Small intestine (tissue), 7 donors: ENCODE results near the gene TMPRSS7. TPM values are rescaled to one million over a fixed set of nuclear protein-coding genes. Genes with fewer than 3 reads are reported as not detected.
A peak's percentile ranks its signal among the peaks of the same experiment; 100 is the strongest.

Experiments used
- DNase-seq, 2 donors: peaks; one replicate each; pipeline versions ENCODE4 v3.0.0 to v3.0.0-alpha.2; 2013
- FAIRE-seq: peaks from 2 replicates; lab custom pipeline; 2012; peaks lifted over from hg19 to GRCh38; lab: Jason Lieb, UNC
- H3K27ac ChIP-seq, 3 donors: one replicate each; pipeline ENCODE4 v1.5.1; 2013; ENCODE audit warnings: low read length in 2 of 3, mild to moderate bottlenecking in 2 of 3, control low read depth in 1 of 3, inconsistent platforms in 1 of 3, low read depth in 1 of 3, moderate library complexity in 1 of 3
- H3K27me3 ChIP-seq, 3 donors: one replicate each; pipeline ENCODE4 v1.6.1; 2013; ENCODE audit warnings: low read length in 3 of 3, inconsistent platforms in 1 of 3; ENCODE audit not compliant: control insufficient read depth in 3 of 3, insufficient read depth in 3 of 3
- H3K36me3 ChIP-seq, 3 donors: one replicate each; pipeline ENCODE4 v1.6.1; 2013; ENCODE audit warnings: low read length in 3 of 3, inconsistent platforms in 1 of 3, low read depth in 1 of 3, mild to moderate bottlenecking in 1 of 3, moderate library complexity in 1 of 3; ENCODE audit not compliant: control insufficient read depth in 3 of 3, insufficient read depth in 2 of 3
- H3K4me1 ChIP-seq, 3 donors: one replicate each; pipeline ENCODE4 v1.6.1; 2013; ENCODE audit warnings: low read length in 2 of 3, inconsistent platforms in 1 of 3, low read depth in 1 of 3, mild to moderate bottlenecking in 1 of 3, moderate library complexity in 1 of 3; ENCODE audit not compliant: control insufficient read depth in 3 of 3, insufficient read depth in 2 of 3
- H3K4me3 ChIP-seq, 3 donors: one replicate each; pipeline ENCODE4 v1.5.1; 2013; ENCODE audit warnings: low read length in 3 of 3, control low read depth in 1 of 3, inconsistent platforms in 1 of 3, low read depth in 1 of 3, mild to moderate bottlenecking in 1 of 3, moderate library complexity in 1 of 3
- H3K9me3 ChIP-seq, 2 donors: one replicate each; pipeline ENCODE4 v1.6.1; 2013; ENCODE audit warnings: low read depth in 1 of 2, low read length in 1 of 2; ENCODE audit not compliant: control insufficient read depth in 2 of 2, insufficient read depth in 1 of 2
- WGBS, 3 donors: extraction: QIAGEN DNeasy Blood & Tissue Kit; methylation state at CpG; one replicate each; pipeline ENCODE4 v1.1.7; 2013; 5-methylcytosine and 5-hydroxymethylcytosine counted together
- polyA plus RNA-seq, 4 donors: library from polyadenylated mRNA; stranded (reverse) in 3 of 4; unstranded in 1 of 4; fragments of 200-250 nt in 3 of 4; fragments of 120-200 nt in 1 of 4; gene quantifications; one replicate each; pipeline versions ENCODE4 v1.2.1 to v1.2.3, GENCODE V29; 2013
- donor health status: healthy with polysubstance abuse.
- donor health status: control.
- donor health status: control.
- donor health status: Bipolar disorder and iron deficiency.
- donor health status: healthy.

TMPRSS7 gene
- polyA plus RNA-seq, 4 donors = 0.22 to 0.81 (median 0.31) TPM; not detected in 1

DNA sequence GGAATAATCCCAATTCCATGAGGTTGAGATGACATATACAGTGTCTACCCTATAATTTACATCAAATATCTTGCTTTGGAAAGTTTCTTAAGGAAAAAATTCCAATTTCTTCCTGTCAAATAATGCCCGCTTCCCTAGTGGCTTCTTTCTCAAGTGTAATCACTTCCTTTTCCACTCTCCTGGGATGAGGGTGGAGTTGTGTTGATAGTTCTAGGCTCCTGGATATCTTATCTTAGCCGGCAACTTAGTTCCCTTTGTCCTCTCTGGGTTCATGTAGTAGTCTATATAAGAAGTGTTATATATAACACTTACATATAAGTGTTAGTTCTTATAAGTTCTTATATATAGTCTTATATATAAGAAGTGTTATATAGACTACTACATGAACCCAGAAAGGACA, 24.9 kb upstream of the TMPRSS7 start:
- 49 to 67% (median 56%) methylated on average over 2 of the region's 2 CpGs for WGBS, 3 donors
- Histone ChIP-seq H3K4me3 (no peak overlapping the region), H3K27ac (no peak overlapping the region), H3K27me3 (no peaks in the 10 kb centered on the region), H3K9me3 (peaks cover 0 to 3% of the 10 kb centered on the region in 2 donors), H3K36me3 (no peaks in the 10 kb centered on the region), H3K4me1 (peaks cover 0 to 9% (median 0%) of the 10 kb centered on the region in 3 donors)
- DNase-seq (peak in 1 of 2 donors; percentile 57), FAIRE-seq (no peak)

GRCh38 chr3:112010636-112011035, 23.9 kb upstream of the TMPRSS7 start:
- 67 to 78% (median 71%) methylated on average over 3 of the region's 3 CpGs for WGBS, 3 donors
- Histone ChIP-seq H3K4me3 (no peak overlapping the region), H3K4me1 (peaks cover 0 to 3% (median 0%) of the 10 kb centered on the region in 3 donors), H3K9me3 (peaks cover 0 to 3% of the 10 kb centered on the region in 2 donors), H3K27me3 (no peaks in the 10 kb centered on the region), H3K36me3 (no peaks in the 10 kb centered on the region), H3K27ac (no peak overlapping the region)
- FAIRE-seq (no peak), DNase-seq (no peak)

- Histone ChIP-seq H3K9me3 (peaks cover 0 to 3% of the 10 kb centered on the region in 2 donors), H3K4me3 (no peak overlapping the region), H3K27ac (no peak overlapping the region), H3K27me3 (no peaks in the 10 kb centered on the region), H3K36me3 (no peaks in the 10 kb centered on the region), H3K4me1 (peaks cover 0 to 3% (median 0%) of the 10 kb centered on the region in 3 donors)
- 80 to 82% (median 81%) methylated on average over 6 of the region's 6 CpGs for WGBS, 3 donors
- DNase-seq = no peak
- no peak for FAIRE-seq
Observed at GRCh38 chr3:112011376-112011940, 23.1 kb upstream of the TMPRSS7 start.

- H3K9me3 ChIP-seq = peaks cover 0 to 3% of the 10 kb centered on the region in 2 donors
- no peak overlapping the region for H3K4me3 ChIP-seq
- no peaks in the 10 kb centered on the region for H3K27me3 ChIP-seq
- 66 to 80% (median 73%) methylated on average over 6 of the region's 6 CpGs for WGBS, 3 donors
- peaks cover 0 to 3% (median 0%) of the 10 kb centered on the region in 3 donors for H3K4me1 ChIP-seq
- H3K27ac ChIP-seq = no peak overlapping the region
- FAIRE-seq = no peak
- no peak for DNase-seq
- no peaks in the 10 kb centered on the region for H3K36me3 ChIP-seq
Observed at GRCh38 chr3:112012205-112012992, 22.1 kb upstream of the TMPRSS7 start.

DNA sequence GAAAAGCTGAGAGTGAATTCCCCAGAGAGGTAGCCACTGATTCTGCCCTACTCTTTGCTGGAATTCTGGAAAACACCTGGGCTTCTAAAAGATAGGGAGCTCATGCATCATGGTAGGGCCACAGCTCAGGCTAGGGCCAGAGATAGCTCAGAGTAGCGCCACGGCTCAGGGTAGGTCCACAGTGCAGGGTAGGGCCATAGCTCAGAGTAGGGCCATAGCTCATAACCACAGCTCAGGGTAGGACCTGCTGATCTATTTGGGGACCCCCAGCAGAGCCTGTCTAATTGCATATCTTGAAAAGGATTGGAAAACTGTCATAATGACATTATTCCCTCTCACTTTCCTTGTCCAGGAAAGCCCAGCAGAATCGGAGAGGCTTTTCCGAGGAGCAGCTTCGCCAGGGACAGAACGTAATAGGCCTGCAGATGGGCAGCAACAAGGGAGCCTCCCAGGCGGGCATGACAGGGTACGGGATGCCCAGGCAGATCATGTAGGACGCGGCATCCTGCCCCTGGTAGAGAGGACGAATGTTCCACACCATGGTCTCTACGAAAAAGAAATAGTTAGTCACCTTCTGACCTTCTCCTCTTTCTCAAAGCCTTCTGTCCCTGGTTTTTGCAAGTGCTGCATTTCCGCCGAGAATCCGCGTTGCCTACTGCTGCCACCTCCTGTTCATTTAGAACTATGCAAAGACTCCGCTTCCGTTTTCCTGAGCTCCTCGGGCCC, 21.3 kb upstream of the TMPRSS7 start:
- DNase-seq (peak; percentile 78 to 80), FAIRE-seq (no peak)
- Histone ChIP-seq H3K9me3 (peaks cover 0 to 3% of the 10 kb centered on the region in 2 donors), H3K4me1 (peaks cover 0 to 3% (median 0%) of the 10 kb centered on the region in 3 donors), H3K27me3 (no peaks in the 10 kb centered on the region), H3K36me3 (no peaks in the 10 kb centered on the region), H3K4me3 (no peak overlapping the region), H3K27ac (no peak overlapping the region)
- WGBS, 3 donors = 35 to 37% (median 36%) methylated on average over 19 of the region's 19 CpGs

DNA sequence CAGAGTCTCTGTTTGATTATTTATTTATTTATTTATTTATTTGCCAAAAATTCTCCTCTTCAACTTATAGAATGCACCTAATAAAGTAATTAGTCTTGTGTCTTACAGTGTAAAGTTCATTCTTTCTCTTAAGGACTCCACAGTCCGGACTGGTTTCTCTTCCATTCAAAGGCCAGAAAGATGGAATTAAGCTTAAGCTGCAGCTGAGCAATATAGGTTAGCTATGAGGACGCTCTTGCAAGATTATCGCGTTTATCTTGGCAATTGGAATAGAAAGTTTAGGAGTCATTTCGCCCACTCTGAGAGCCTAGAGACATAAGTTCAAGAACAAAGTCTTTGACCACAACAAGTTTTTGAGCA, 20.8 kb upstream of the TMPRSS7 start:
- DNase-seq (no peak), FAIRE-seq (no peak)
- Histone ChIP-seq H3K36me3 (no peaks in the 10 kb centered on the region), H3K27me3 (no peaks in the 10 kb centered on the region), H3K4me1 (peaks cover 0 to 3% (median 0%) of the 10 kb centered on the region in 3 donors), H3K4me3 (no peak overlapping the region), H3K27ac (no peak overlapping the region), H3K9me3 (peaks cover 0 to 2% of the 10 kb centered on the region in 2 donors)
- 16 to 55% (median 34%) methylated on average over 5 of the region's 5 CpGs for WGBS, 3 donors

GRCh38 chr3:112017091-112017490, 17.4 kb upstream of the TMPRSS7 start:
- DNase-seq (no peak), FAIRE-seq (no peak)
- Histone ChIP-seq H3K9me3 (no peaks in the 10 kb centered on the region), H3K27ac (no peak overlapping the region), H3K4me3 (no peak overlapping the region), H3K4me1 (no peaks in the 10 kb centered on the region), H3K27me3 (no peaks in the 10 kb centered on the region), H3K36me3 (no peaks in the 10 kb centered on the region)

GRCh38 chr3:112018712-112019111, 15.8 kb upstream of the TMPRSS7 start:
- Histone ChIP-seq H3K4me3 (no peak overlapping the region), H3K27me3 (no peaks in the 10 kb centered on the region), H3K27ac (no peak overlapping the region), H3K4me1 (no peaks in the 10 kb centered on the region), H3K9me3 (peaks cover 0 to 3% of the 10 kb centered on the region in 2 donors), H3K36me3 (no peaks in the 10 kb centered on the region)
- no peak for FAIRE-seq
- peak in 1 of 2 donors; percentile 23 for DNase-seq
- 94 to 99% (median 96%) methylated on average over 4 of the region's 4 CpGs for WGBS, 3 donors
